ENCODE data around the gene MPC1. TPM values are rescaled to one million over a fixed set of nuclear protein-coding genes. Genes with fewer than 3 reads are reported as not detected.

The MPC1 gene
- total and polyA plus RNA-seq, 5 donors from 2014 or later = 25.7 to 92.1 (median 76.6) TPM

GRCh38 chr6:166377721-166378120 lies 5.0 kb downstream of the MPC1 start:
- DNase-seq = no peak
- Mint-ChIP-seq H3K4me3 (peak overlapping the region in 1 of 4 donors; percentile 78), H3K27ac (no peak overlapping the region), H3K9me3 (no peaks in the 10 kb centered on the region), H3K27me3 (peaks cover 6% of the 10 kb centered on the region), H3K36me3 (peaks cover 4% of the 10 kb centered on the region), H3K4me1 (peaks cover 5 to 20% (median 17%) of the 10 kb centered on the region in 4 donors)
- Histone ChIP-seq H3K9me3 (ENCODE audit: control insufficient read depth in 2 of 2, low read length in 2 of 2) (no peaks in the 10 kb centered on the region), H3K4me3 (ENCODE audit: low read depth, low read length) (no peak overlapping the region), H3K4me1 (ENCODE audit: control insufficient read depth, insufficient read depth, low read length, poor library complexity, severe bottlenecking) (peaks cover 12% of the 10 kb centered on the region), H3K36me3 (ENCODE audit: control insufficient read depth, insufficient read depth, low read length) (peaks cover 2% of the 10 kb centered on the region), H3K27me3 (ENCODE audit: control insufficient read depth, insufficient read depth, low read length) (no peaks in the 10 kb centered on the region), H3K27ac (ENCODE audit: insufficient read depth, low read length, poor library complexity, severe bottlenecking) (no peak overlapping the region)
- no peak for ATAC-seq (ENCODE audit: low read depth in 2 of 2)

DNA sequence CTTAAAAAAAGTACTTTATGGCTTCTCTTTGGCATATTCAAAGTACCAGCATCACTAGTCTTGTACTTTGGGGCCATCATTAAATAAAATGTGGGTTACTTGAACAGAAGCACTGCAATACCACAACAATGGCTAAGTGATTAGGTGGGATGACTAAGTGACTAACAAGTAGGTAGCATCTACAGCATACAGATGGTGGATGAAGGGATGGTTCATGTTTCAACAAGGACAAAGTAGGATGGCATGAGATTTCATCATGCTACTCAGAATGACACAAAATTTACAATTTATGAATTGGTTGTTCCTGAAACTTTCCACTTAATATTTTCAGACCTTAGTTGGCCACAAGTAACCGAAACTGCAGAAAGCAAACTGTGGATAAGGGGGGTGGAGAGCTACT lies 7.7 kb downstream of the MPC1 start:
- H3K9me3 ChIP-seq (ENCODE audit: control insufficient read depth in 2 of 2, low read length in 2 of 2) = no peaks in the 10 kb centered on the region
- Mint-ChIP-seq H3K4me3 (no peak overlapping the region), H3K36me3 (peaks cover 4% of the 10 kb centered on the region), H3K27me3 (no peaks in the 10 kb centered on the region), H3K27ac (no peak overlapping the region), H3K4me1 (peaks cover 2 to 14% (median 5%) of the 10 kb centered on the region in 4 donors), H3K9me3 (no peaks in the 10 kb centered on the region)
- peaks cover 2% of the 10 kb centered on the region for H3K36me3 ChIP-seq (ENCODE audit: control insufficient read depth, insufficient read depth, low read length)
- H3K4me1 ChIP-seq (ENCODE audit: control insufficient read depth, insufficient read depth, low read length, poor library complexity, severe bottlenecking) = no peaks in the 10 kb centered on the region
- no peaks in the 10 kb centered on the region for H3K27me3 ChIP-seq (ENCODE audit: control insufficient read depth, insufficient read depth, low read length)
- no peak overlapping the region for H3K4me3 ChIP-seq (ENCODE audit: low read depth, low read length)
- H3K27ac ChIP-seq (ENCODE audit: insufficient read depth, low read length, poor library complexity, severe bottlenecking) = no peak overlapping the region
- ATAC-seq (ENCODE audit: low read depth in 2 of 2) (no peak), DNase-seq (no peak)

- Mint-ChIP-seq H3K9me3 (peaks cover 0 to 2% (median 0%) of the 10 kb centered on the region in 7 donors), H3K27me3 (no peaks in the 10 kb centered on the region), H3K36me3 (peaks cover 24% of the 10 kb centered on the region)
Observed at GRCh38 chr6:166370489-166370888, 12.3 kb downstream of the MPC1 start.

GRCh38 chr6:166369782-166370181 lies 13.0 kb downstream of the MPC1 start:
- no peak overlapping the region for H3K27ac ChIP-seq (ENCODE audit: insufficient read depth, low read length, poor library complexity, severe bottlenecking)
- ATAC-seq (ENCODE audit: low read depth in 2 of 2) (no peak), DNase-seq (no peak)
- H3K27me3 ChIP-seq (ENCODE audit: control insufficient read depth, insufficient read depth, low read length) = no peaks in the 10 kb centered on the region
- peaks cover 26% of the 10 kb centered on the region for H3K36me3 Mint-ChIP-seq
- no peak overlapping the region for H3K4me3 Mint-ChIP-seq
- peaks cover 1 to 5% (median 3%) of the 10 kb centered on the region in 4 donors for H3K4me1 Mint-ChIP-seq
- peaks cover 20% of the 10 kb centered on the region for H3K36me3 ChIP-seq (ENCODE audit: control insufficient read depth, insufficient read depth, low read length)
- no peaks in the 10 kb centered on the region for H3K27me3 Mint-ChIP-seq
- no peak overlapping the region for H3K4me3 ChIP-seq (ENCODE audit: low read depth, low read length)
- H3K9me3 ChIP-seq (ENCODE audit: control insufficient read depth in 2 of 2, low read length in 2 of 2) = no peaks in the 10 kb centered on the region
- peaks cover 0 to 2% (median 0%) of the 10 kb centered on the region in 7 donors for H3K9me3 Mint-ChIP-seq
- H3K4me1 ChIP-seq (ENCODE audit: control insufficient read depth, insufficient read depth, low read length, poor library complexity, severe bottlenecking) = no peaks in the 10 kb centered on the region
- peak overlapping the region in 1 of 3 donors; percentile 6 for H3K27ac Mint-ChIP-seq

More at GRCh38 chr6:166370489-166370888, 12.3 kb downstream of the MPC1 start:
- H3K9me3 ChIP-seq (ENCODE audit: control insufficient read depth in 2 of 2, low read length in 2 of 2) = no peaks in the 10 kb centered on the region
- H3K27me3 ChIP-seq (ENCODE audit: control insufficient read depth, insufficient read depth, low read length) = no peaks in the 10 kb centered on the region
- Mint-ChIP-seq H3K27ac (no peak overlapping the region), H3K4me3 (no peak overlapping the region), H3K4me1 (peaks cover 2 to 5% (median 4%) of the 10 kb centered on the region in 4 donors)
- no peak overlapping the region for H3K27ac ChIP-seq (ENCODE audit: insufficient read depth, low read length, poor library complexity, severe bottlenecking)
- DNase-seq (no peak), ATAC-seq (ENCODE audit: low read depth in 2 of 2) (no peak)
- H3K4me1 ChIP-seq (ENCODE audit: control insufficient read depth, insufficient read depth, low read length, poor library complexity, severe bottlenecking) = no peaks in the 10 kb centered on the region
- peaks cover 14% of the 10 kb centered on the region for H3K36me3 ChIP-seq (ENCODE audit: control insufficient read depth, insufficient read depth, low read length)
- no peak overlapping the region for H3K4me3 ChIP-seq (ENCODE audit: low read depth, low read length)

- Histone ChIP-seq H3K9me3 (ENCODE audit: control insufficient read depth in 2 of 2, low read length in 2 of 2) (no peaks in the 10 kb centered on the region), H3K4me3 (ENCODE audit: low read depth, low read length) (no peak overlapping the region), H3K36me3 (ENCODE audit: control insufficient read depth, insufficient read depth, low read length) (peaks cover 26% of the 10 kb centered on the region), H3K27me3 (ENCODE audit: control insufficient read depth, insufficient read depth, low read length) (no peaks in the 10 kb centered on the region), H3K27ac (ENCODE audit: insufficient read depth, low read length, poor library complexity, severe bottlenecking) (no peak overlapping the region), H3K4me1 (ENCODE audit: control insufficient read depth, insufficient read depth, low read length, poor library complexity, severe bottlenecking) (no peaks in the 10 kb centered on the region)
- peaks cover 0 to 2% (median 0%) of the 10 kb centered on the region in 7 donors for H3K9me3 Mint-ChIP-seq
- no peak for DNase-seq
- peaks cover 35% of the 10 kb centered on the region for H3K36me3 Mint-ChIP-seq
- peaks cover 0 to 5% (median 0%) of the 10 kb centered on the region in 4 donors for H3K4me1 Mint-ChIP-seq
- no peak overlapping the region for H3K4me3 Mint-ChIP-seq
- no peak for ATAC-seq (ENCODE audit: low read depth in 2 of 2)
- H3K27me3 Mint-ChIP-seq = no peaks in the 10 kb centered on the region
- H3K27ac Mint-ChIP-seq = no peak overlapping the region
Observed at GRCh38 chr6:166366921-166367320, 15.8 kb downstream of the MPC1 start.

- H3K36me3 Mint-ChIP-seq = peaks cover 35% of the 10 kb centered on the region
- H3K4me1 Mint-ChIP-seq = peaks cover 0 to 5% (median 0%) of the 10 kb centered on the region in 4 donors
- H3K27ac Mint-ChIP-seq = peak overlapping the region in 1 of 3 donors; percentile 71
- no peak for ATAC-seq (ENCODE audit: low read depth in 2 of 2)
- H3K36me3 ChIP-seq (ENCODE audit: control insufficient read depth, insufficient read depth, low read length) = peaks cover 26% of the 10 kb centered on the region
- H3K27me3 ChIP-seq (ENCODE audit: control insufficient read depth, insufficient read depth, low read length) = no peaks in the 10 kb centered on the region
- H3K4me3 ChIP-seq (ENCODE audit: low read depth, low read length) = no peak overlapping the region
- DNase-seq = no peak
- no peaks in the 10 kb centered on the region for H3K4me1 ChIP-seq (ENCODE audit: control insufficient read depth, insufficient read depth, low read length, poor library complexity, severe bottlenecking)
- H3K9me3 ChIP-seq (ENCODE audit: control insufficient read depth in 2 of 2, low read length in 2 of 2) = no peaks in the 10 kb centered on the region
- no peak overlapping the region for H3K27ac ChIP-seq (ENCODE audit: insufficient read depth, low read length, poor library complexity, severe bottlenecking)
- H3K27me3 Mint-ChIP-seq = no peaks in the 10 kb centered on the region
- no peak overlapping the region for H3K4me3 Mint-ChIP-seq
- H3K9me3 Mint-ChIP-seq = peaks cover 0 to 2% (median 0%) of the 10 kb centered on the region in 7 donors
Observed at GRCh38 chr6:166365806-166366205, 16.9 kb downstream of the MPC1 start.

GRCh38 chr6:166365221-166365620 lies 17.5 kb downstream of the MPC1 start:
- Histone ChIP-seq H3K9me3 (ENCODE audit: control insufficient read depth in 2 of 2, low read length in 2 of 2) (no peaks in the 10 kb centered on the region), H3K36me3 (ENCODE audit: control insufficient read depth, insufficient read depth, low read length) (peaks cover 26% of the 10 kb centered on the region), H3K27me3 (ENCODE audit: control insufficient read depth, insufficient read depth, low read length) (no peaks in the 10 kb centered on the region), H3K4me1 (ENCODE audit: control insufficient read depth, insufficient read depth, low read length, poor library complexity, severe bottlenecking) (no peaks in the 10 kb centered on the region), H3K27ac (ENCODE audit: insufficient read depth, low read length, poor library complexity, severe bottlenecking) (no peak overlapping the region), H3K4me3 (ENCODE audit: low read depth, low read length) (no peak overlapping the region)
- DNase-seq (no peak), ATAC-seq (ENCODE audit: low read depth in 2 of 2) (no peak)
- peaks cover 35% of the 10 kb centered on the region for H3K36me3 Mint-ChIP-seq
- peaks cover 0 to 2% (median 0%) of the 10 kb centered on the region in 7 donors for H3K9me3 Mint-ChIP-seq
- H3K27ac Mint-ChIP-seq = peak overlapping the region in 1 of 3 donors; percentile 71
- peaks cover 0 to 5% (median 0%) of the 10 kb centered on the region in 4 donors for H3K4me1 Mint-ChIP-seq
- H3K4me3 Mint-ChIP-seq = no peak overlapping the region
- H3K27me3 Mint-ChIP-seq = no peaks in the 10 kb centered on the region

DNA sequence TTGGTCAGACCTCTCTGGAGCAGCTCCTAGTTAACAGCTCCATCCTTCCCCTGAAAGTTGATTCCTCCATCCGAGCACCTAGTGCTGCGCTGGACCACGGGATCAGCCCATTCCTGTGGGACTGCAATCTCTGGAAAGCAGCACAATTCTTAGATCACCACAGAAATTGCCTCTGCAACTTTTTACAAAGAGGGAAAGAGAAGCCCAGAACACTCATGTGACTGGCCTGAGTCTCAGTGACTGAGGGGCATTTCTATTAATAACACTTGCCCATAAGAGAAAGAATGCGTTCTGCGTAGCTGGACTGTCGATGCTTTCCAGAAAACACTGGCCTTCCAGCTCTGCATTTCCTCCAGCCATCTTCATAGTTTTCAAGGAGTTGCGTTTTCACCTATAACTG lies 18.3 kb downstream of the MPC1 start:
- ATAC-seq (ENCODE audit: low read depth in 2 of 2) (no peak), DNase-seq (no peak)
- H3K9me3 Mint-ChIP-seq = no peaks in the 10 kb centered on the region
- H3K36me3 Mint-ChIP-seq = peaks cover 33% of the 10 kb centered on the region
- Histone ChIP-seq H3K27me3 (ENCODE audit: control insufficient read depth, insufficient read depth, low read length) (peaks cover under 1% of the 10 kb centered on the region), H3K9me3 (ENCODE audit: control insufficient read depth in 2 of 2, low read length in 2 of 2) (no peaks in the 10 kb centered on the region), H3K4me3 (ENCODE audit: low read depth, low read length) (no peak overlapping the region), H3K4me1 (ENCODE audit: control insufficient read depth, insufficient read depth, low read length, poor library complexity, severe bottlenecking) (no peaks in the 10 kb centered on the region), H3K36me3 (ENCODE audit: control insufficient read depth, insufficient read depth, low read length) (peaks cover 26% of the 10 kb centered on the region), H3K27ac (ENCODE audit: insufficient read depth, low read length, poor library complexity, severe bottlenecking) (no peak overlapping the region)
- no peak overlapping the region for H3K27ac Mint-ChIP-seq
- H3K27me3 Mint-ChIP-seq = peaks cover 8% of the 10 kb centered on the region
- H3K4me3 Mint-ChIP-seq = no peak overlapping the region
- H3K4me1 Mint-ChIP-seq = no peaks in the 10 kb centered on the region
